LHCN-M2 (cell line): ENCODE data around the gene PARD6A. TPM values are rescaled to one million over a fixed set of nuclear protein-coding genes. Genes with fewer than 3 reads are reported as not detected.
A peak's percentile ranks its signal among the peaks of the same experiment; 100 is the strongest.

Experiments used
- DNase-seq: peaks from one replicate; pipeline ENCODE4 v3.0.0-alpha.2; 2012; ENCODE audit warnings: low read depth
- total RNA-seq: library from RNA; depleted of rRNA; stranded (reverse); fragments of >200 nt; gene quantifications from 2 replicates; pipeline ENCODE4 v1.2.3, GENCODE V29; 2014

PARD6A gene
- total RNA-seq, 1 experiment from 2014 or later = 0.86 TPM

- peak; percentile 75 for DNase-seq
Observed at GRCh38 chr16:67666559-67667452, 6.0 kb downstream of the PARD6A start, which contains the start of the genes C16orf86 and ENKD1. Gene C16orf86, plus strand, starts transcription at chr16:67666814. Its CDS starts 157 bp downstream, at chr16:67666971. Gene ENKD1, minus strand, starts transcription at chr16:67666750. Its CDS starts 308 bp downstream, at chr16:67666442.

GRCh38 chr16:67667453-67667816 is 6.7 kb downstream of the PARD6A start:
- DNase-seq = no peak

- peak; percentile 95 for DNase-seq
Observed at GRCh38 chr16:67667817-67668494, 7.2 kb downstream of the PARD6A start.

GRCh38 chr16:67668495-67669157 is 7.9 kb downstream of the PARD6A start:
- DNase-seq = no peak

- DNase-seq = no peak
Observed at GRCh38 chr16:67669499-67670101, 8.8 kb downstream of the PARD6A start.

- DNase-seq = no peak
Observed at GRCh38 chr16:67672306-67672705, 11.5 kb downstream of the PARD6A start.

GRCh38 chr16:67672739-67673662 is 12.2 kb downstream of the PARD6A start:
- DNase-seq = peak; percentile 83

GRCh38 chr16:67673712-67674580 is 13.2 kb downstream of the PARD6A start:
- DNase-seq = no peak

GRCh38 chr16:67674851-67675578 is 14.3 kb downstream of the PARD6A start:
- no peak for DNase-seq

GRCh38 chr16:67675579-67675935 is 14.8 kb downstream of the PARD6A start:
- no peak for DNase-seq

GRCh38 chr16:67675999-67676398 is 15.2 kb downstream of the PARD6A start:
- no peak for DNase-seq

GRCh38 chr16:67676516-67676915 is 15.8 kb downstream of the PARD6A start:
- no peak for DNase-seq

GRCh38 chr16:67676939-67677338 is 16.2 kb downstream of the PARD6A start:
- DNase-seq = no peak

- DNase-seq = no peak
Observed at GRCh38 chr16:67677712-67678111, 17.0 kb downstream of the PARD6A start.

GRCh38 chr16:67678354-67679023 is 17.7 kb downstream of the PARD6A start:
- DNase-seq = no peak

GRCh38 chr16:67679935-67680897 is 19.5 kb downstream of the PARD6A start:
- DNase-seq = no peak

- no peak for DNase-seq
Observed at GRCh38 chr16:67683767-67684166, 23.0 kb downstream of the PARD6A start.
